Kidney epithelial cell (primary cell): Measurements from ENCODE around the gene GRM8. TPM values are rescaled to one million over a fixed set of nuclear protein-coding genes. Genes with fewer than 3 reads are reported as not detected.

Experiments used
- DNase-seq: peaks from one replicate; pipeline ENCODE4 v3.0.0-alpha.2; 2010; ENCODE audit warnings: low read depth
- H3K27me3 ChIP-seq: 2 replicates; pipeline ENCODE4 v1.6.0; 2011; ENCODE audit warnings: low read length; ENCODE audit not compliant: control insufficient read depth, insufficient read depth
- H3K36me3 ChIP-seq: 2 replicates; pipeline ENCODE4 v1.5.1; 2011; ENCODE audit warnings: low read length; ENCODE audit not compliant: control insufficient read depth, insufficient read depth
- H3K4me3 ChIP-seq: 2 replicates; pipeline ENCODE4 v1.5.1; 2011; ENCODE audit warnings: low read depth, mild to moderate bottlenecking, control low read depth, low read length
- total RNA-seq: library from RNA; depleted of rRNA; stranded (reverse); fragments of >200 nt; gene quantifications from 2 replicates; pipeline ENCODE4 v1.2.3, GENCODE V29; 2015
- TF ChIP-seq, protein P1 (sequence below): IDR thresholded peaks from 2 replicates; pipeline ENCODE4 v1.5.1; 2011; ENCODE audit warnings: mild to moderate bottlenecking, moderate library complexity, low read length, control low read depth, inconsistent platforms; ENCODE audit not compliant: insufficient read depth, poor library complexity, severe bottlenecking

Gene GRM8
- total RNA-seq, 1 donor from 2014 or later, result 0.17 TPM

DNA sequence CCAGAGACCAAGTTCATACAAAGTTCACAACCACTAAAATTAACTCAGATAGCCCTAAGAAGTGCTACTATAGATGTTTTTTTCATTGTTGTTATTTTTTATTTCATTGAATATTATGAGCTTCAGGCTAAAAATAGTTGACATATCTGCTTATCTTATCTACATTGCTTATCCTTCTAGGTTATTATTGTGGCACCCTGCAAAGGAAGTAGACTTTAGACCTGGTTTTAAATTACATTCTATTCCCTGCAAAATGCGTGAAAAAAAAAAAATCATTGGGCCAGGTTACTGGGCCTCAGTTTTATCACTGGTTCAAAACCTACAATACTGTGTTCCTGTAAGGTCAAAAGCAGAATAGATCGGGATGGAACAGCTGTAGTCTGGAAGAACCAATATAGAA is 811.0 kb downstream of the GRM8 start:
- H3K27me3 ChIP-seq, result no peaks in the 10 kb centered on the region
- H3K4me3 ChIP-seq, result no peak overlapping the region
- TF ChIP-seq, protein P1, sequence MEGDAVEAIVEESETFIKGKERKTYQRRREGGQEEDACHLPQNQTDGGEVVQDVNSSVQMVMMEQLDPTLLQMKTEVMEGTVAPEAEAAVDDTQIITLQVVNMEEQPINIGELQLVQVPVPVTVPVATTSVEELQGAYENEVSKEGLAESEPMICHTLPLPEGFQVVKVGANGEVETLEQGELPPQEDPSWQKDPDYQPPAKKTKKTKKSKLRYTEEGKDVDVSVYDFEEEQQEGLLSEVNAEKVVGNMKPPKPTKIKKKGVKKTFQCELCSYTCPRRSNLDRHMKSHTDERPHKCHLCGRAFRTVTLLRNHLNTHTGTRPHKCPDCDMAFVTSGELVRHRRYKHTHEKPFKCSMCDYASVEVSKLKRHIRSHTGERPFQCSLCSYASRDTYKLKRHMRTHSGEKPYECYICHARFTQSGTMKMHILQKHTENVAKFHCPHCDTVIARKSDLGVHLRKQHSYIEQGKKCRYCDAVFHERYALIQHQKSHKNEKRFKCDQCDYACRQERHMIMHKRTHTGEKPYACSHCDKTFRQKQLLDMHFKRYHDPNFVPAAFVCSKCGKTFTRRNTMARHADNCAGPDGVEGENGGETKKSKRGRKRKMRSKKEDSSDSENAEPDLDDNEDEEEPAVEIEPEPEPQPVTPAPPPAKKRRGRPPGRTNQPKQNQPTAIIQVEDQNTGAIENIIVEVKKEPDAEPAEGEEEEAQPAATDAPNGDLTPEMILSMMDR, result no peak
- no peak for DNase-seq
- H3K36me3 ChIP-seq, result no peaks in the 10 kb centered on the region

DNA sequence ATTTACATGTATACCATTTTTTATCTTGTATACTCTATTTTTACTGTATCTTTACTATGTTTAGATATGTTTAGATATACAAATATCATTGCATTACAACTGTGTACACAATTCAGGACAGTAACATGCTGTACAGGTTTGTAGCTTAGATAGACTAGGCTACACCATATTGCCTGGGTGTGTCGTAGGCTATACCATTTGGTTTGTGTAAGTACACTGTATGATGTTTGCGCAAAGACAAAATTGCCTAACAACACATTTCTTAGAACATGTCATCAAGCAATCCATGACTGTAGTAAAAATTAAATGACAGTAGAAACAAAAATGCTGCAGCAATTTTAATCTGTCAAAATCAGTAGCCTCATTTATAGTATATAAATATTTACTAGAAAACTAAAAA is 812.2 kb downstream of the GRM8 start:
- Histone ChIP-seq H3K4me3 (no peak overlapping the region), H3K36me3 (no peaks in the 10 kb centered on the region), H3K27me3 (no peaks in the 10 kb centered on the region)
- DNase-seq, result no peak
- TF ChIP-seq, protein P1, result no peak

DNA sequence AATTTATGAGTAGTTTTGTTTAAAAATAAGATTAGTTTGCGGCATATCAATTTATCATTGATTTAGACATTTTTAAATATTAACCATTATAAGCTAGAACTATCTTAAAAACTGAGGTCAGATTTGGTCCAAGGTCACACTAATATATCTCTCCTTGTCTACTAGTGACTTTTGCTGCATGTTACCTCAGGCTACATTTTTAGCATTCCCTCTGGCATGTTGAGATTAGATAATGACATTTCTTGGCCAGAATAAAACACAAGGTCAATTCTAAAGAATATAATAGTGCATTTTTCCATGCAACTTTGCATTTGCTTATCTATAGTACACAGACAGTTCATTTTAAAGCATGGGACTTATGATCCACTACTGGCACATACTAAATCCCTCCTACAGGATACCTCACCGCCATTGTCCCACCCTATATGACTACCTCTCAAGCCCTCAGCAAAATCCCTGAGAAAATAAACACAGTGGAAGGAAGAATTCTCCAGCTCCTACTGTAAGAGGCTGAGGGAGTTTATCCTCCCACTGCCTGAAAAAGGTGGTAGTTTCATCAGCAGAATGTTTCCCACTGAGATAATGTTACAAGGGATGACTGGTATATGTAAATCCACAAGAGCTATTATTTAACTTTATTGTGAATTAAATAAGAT is 816.4 kb downstream of the GRM8 start:
- H3K36me3 ChIP-seq, result no peaks in the 10 kb centered on the region
- TF ChIP-seq, protein P1, result no peak
- no peak for DNase-seq
- no peaks in the 10 kb centered on the region for H3K27me3 ChIP-seq
- no peak overlapping the region for H3K4me3 ChIP-seq

DNA sequence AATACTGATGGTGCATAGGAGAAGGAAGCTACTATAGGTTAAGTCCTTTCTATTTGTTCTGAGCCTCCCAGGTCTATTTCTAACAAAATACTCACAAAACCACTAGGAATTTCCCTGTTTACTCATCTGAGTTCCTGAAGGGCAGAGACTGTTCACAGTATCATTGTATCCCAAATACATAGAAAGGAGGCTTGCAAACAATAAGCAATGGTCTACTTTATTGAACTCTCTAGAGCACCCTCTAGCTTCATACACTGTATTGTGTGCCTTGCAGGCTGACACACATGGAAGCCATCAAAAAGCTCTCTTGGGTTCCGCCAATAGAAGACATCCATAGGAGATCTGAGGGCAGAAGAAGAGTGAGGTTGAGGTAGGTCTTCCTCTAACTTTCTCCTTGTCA is 826.1 kb downstream of the GRM8 start:
- TF ChIP-seq, protein P1, result no peak

DNA sequence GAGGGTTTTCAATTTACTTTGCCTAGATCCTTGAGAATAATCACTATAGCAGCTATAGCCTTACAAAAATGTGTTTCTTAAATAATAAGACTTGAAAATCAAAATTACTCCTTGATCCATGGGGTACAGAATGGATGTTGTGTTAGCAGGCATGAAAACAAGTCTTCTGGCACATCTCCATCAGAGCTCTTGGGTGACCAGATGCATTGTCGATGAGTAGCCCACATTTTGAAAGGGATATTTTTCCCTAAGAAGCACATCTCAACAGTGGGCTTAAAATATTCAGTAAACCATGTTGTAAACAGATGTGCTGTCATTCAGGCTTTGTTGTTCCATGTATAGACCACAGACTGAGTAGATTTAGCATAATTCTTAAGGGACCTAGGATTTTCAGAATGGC is 827.8 kb downstream of the GRM8 start:
- Histone ChIP-seq H3K27me3 (no peaks in the 10 kb centered on the region), H3K36me3 (no peaks in the 10 kb centered on the region), H3K4me3 (no peak overlapping the region)
- DNase-seq, result no peak
- TF ChIP-seq, protein P1, result no peak

More for the DNA sequence above, 826.1 kb downstream of the GRM8 start:
- Histone ChIP-seq H3K36me3 (no peaks in the 10 kb centered on the region), H3K27me3 (no peaks in the 10 kb centered on the region), H3K4me3 (no peak overlapping the region)
- no peak for DNase-seq

DNA sequence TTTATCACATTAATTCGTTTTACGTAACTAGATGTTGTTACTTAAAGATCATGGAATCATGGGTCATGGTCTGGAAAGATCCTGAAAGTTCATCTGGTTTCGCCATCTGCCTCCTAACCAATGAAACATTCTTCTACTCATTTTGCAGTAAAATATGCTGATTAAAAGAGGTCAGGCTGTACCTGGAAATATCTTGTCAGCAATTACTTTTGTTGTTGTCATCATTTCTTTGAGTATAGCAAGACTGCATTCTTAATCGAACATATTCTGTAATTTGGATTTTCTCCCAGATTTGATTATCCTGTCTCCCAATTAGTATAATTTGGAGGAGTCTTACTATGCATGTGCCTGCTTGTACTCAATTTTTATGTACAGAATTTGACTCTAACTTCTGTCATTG is 833.7 kb downstream of the GRM8 start:
- no peak overlapping the region for H3K4me3 ChIP-seq
- no peaks in the 10 kb centered on the region for H3K27me3 ChIP-seq
- no peak for DNase-seq
- TF ChIP-seq, protein P1, result no peak
- no peaks in the 10 kb centered on the region for H3K36me3 ChIP-seq
